ENCODE data around the gene EPB42.

GRCh38 chr15:43239732-43240491 lies 19.1 kb upstream of the EPB42 start:
- TF ChIP-seq CTCF (IDR thresholded peaks at IDR 0.05; ENCODE audit: low read depth, low read length) (no peak), EZH2phosphoT487 (IDR thresholded peaks at IDR 0.05; ENCODE audit: low read depth) (no peak)

Data from OCI-LY3 (cell line).